HEK293 (cell line): ENCODE results near the gene DNAH7.

Experiments used
- ZBTB7A ChIP-seq: fragments of 450-650 bp; formaldehyde crosslinking; IDR thresholded peaks from 2 replicates; pipeline ENCODE4 v1.5.1; 2016; ENCODE audit warnings: low read depth, missing biosample characterization, missing genetic modification characterization
- ZNF157 ChIP-seq: fragments of 450-650 bp; formaldehyde crosslinking; IDR thresholded peaks from 2 replicates; pipeline ENCODE4 v1.5.1; 2016; ENCODE audit warnings: missing biosample characterization, missing genetic modification characterization
- ZNF544 ChIP-seq: fragments of 450-650 bp; formaldehyde crosslinking; IDR thresholded peaks from 2 replicates; pipeline ENCODE4 v1.5.0; 2017; ENCODE audit warnings: missing biosample characterization, missing genetic modification characterization
- ZNF555 ChIP-seq: fragments of 450-650 bp; formaldehyde crosslinking; conservative IDR thresholded peaks from 2 replicates; pipeline ENCODE4 v1.5.1; 2017; ENCODE audit warnings: missing biosample characterization, mild to moderate bottlenecking, missing genetic modification characterization, inconsistent platforms
- TF ChIP-seq, protein P1 (sequence below): fragments of 450-650 bp; formaldehyde crosslinking; IDR thresholded peaks from 2 replicates; pipeline ENCODE4 v1.5.1; 2016; ENCODE audit warnings: missing biosample characterization, missing genetic modification characterization, low read depth
- TF ChIP-seq, protein P2 (sequence below): fragments of 450-650 bp; formaldehyde crosslinking; IDR thresholded peaks from 2 replicates; pipeline ENCODE4 v1.5.1; 2016; ENCODE audit warnings: missing biosample characterization, missing genetic modification characterization

DNA sequence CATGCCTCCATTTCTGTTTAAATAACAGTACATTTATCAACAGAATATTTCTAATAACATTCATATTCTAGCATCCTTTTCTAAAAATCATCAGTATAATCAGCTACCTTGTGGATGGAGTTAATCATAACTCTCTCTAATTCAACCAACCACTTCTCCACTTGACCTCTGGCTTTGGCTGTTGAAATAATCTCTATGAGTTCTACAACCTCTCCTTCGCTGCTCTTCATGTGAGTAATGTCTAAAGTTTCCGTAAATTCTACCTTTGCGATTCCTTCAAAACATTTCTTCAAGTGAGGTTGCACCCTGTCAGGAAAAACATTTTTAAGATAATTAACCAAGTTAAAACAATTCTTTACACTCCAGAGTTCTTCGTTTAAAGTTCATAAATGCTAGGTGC lies 134.2 kb downstream of the DNAH7 start:
- TF ChIP-seq, protein P1, sequence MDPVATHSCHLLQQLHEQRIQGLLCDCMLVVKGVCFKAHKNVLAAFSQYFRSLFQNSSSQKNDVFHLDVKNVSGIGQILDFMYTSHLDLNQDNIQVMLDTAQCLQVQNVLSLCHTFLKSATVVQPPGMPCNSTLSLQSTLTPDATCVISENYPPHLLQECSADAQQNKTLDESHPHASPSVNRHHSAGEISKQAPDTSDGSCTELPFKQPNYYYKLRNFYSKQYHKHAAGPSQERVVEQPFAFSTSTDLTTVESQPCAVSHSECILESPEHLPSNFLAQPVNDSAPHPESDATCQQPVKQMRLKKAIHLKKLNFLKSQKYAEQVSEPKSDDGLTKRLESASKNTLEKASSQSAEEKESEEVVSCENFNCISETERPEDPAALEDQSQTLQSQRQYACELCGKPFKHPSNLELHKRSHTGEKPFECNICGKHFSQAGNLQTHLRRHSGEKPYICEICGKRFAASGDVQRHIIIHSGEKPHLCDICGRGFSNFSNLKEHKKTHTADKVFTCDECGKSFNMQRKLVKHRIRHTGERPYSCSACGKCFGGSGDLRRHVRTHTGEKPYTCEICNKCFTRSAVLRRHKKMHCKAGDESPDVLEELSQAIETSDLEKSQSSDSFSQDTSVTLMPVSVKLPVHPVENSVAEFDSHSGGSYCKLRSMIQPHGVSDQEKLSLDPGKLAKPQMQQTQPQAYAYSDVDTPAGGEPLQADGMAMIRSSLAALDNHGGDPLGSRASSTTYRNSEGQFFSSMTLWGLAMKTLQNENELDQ (tag by site-specific recombination), result no peak
- TF ChIP-seq ZNF555 (tag by site-specific recombination) (no peak), ZNF157 (no peak), ZNF544 (no peak), ZBTB7A (tag by site-specific recombination) (no peak)
- TF ChIP-seq, protein P2, sequence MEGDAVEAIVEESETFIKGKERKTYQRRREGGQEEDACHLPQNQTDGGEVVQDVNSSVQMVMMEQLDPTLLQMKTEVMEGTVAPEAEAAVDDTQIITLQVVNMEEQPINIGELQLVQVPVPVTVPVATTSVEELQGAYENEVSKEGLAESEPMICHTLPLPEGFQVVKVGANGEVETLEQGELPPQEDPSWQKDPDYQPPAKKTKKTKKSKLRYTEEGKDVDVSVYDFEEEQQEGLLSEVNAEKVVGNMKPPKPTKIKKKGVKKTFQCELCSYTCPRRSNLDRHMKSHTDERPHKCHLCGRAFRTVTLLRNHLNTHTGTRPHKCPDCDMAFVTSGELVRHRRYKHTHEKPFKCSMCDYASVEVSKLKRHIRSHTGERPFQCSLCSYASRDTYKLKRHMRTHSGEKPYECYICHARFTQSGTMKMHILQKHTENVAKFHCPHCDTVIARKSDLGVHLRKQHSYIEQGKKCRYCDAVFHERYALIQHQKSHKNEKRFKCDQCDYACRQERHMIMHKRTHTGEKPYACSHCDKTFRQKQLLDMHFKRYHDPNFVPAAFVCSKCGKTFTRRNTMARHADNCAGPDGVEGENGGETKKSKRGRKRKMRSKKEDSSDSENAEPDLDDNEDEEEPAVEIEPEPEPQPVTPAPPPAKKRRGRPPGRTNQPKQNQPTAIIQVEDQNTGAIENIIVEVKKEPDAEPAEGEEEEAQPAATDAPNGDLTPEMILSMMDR (tag by site-specific recombination), result no peak
